IMR-90 (cell line): Measurements from ENCODE around the gene GCK. TPM values are rescaled to one million over a fixed set of nuclear protein-coding genes. Genes with fewer than 3 reads are reported as not detected.

ENCODE experiments used
- ATAC-seq: fragments of 200-7000 bp; cut with Tn5 transposase; 2 replicates; pipeline ENCODE4 v1.9.1; 2020; ENCODE audit warnings: low read depth, mild to moderate bottlenecking, moderate library complexity
- BruUV-seq: library from RNA; stranded (reverse); fragments of 400-500 nt; replicated peaks from 2 replicates; lab custom pipeline; 2021; lab: Mats Ljungman, UMichigan
- CTCF ChIA-PET: fragments of 300-600 bp; formaldehyde crosslinking; extraction: SDS; loops from one replicate; lab custom pipeline; 2021; ENCODE audit warnings: antibody characterized with exemption; lab: Yijun Ruan, JAX
- POLR2A ChIA-PET: fragments of 300-600 bp; sonication (Branson Sonifier 250); formaldehyde crosslinking; loops from one replicate; lab custom pipeline; 2022; ENCODE audit warnings: antibody characterized with exemption; ENCODE audit not compliant: unreplicated experiment; lab: Charles Lee
- DNase-seq: peaks from one replicate; pipeline ENCODE4 v3.0.0; 2013
- H2AFZ ChIP-seq: replicated peaks from 2 replicates; pipeline ENCODE3; 2013; ENCODE audit warnings: low read length, mild to moderate bottlenecking; ENCODE audit not compliant: poor library complexity
- H2AK5ac ChIP-seq: 2 replicates; pipeline ENCODE4 v1.6.1; 2013; ENCODE audit warnings: low read depth, low read length, inconsistent platforms
- H2AK9ac ChIP-seq: replicated peaks from 2 replicates; pipeline ENCODE3; 2013; ENCODE audit warnings: mild to moderate bottlenecking, low read depth, low read length, moderate library complexity; ENCODE audit not compliant: poor library complexity
- H2BK120ac ChIP-seq: 2 replicates; pipeline ENCODE4 v1.6.1; 2013; ENCODE audit warnings: low read depth, low read length, inconsistent platforms
- H2BK15ac ChIP-seq: 3 replicates; pipeline ENCODE4 v1.6.1; 2013; ENCODE audit warnings: low read depth, low read length, inconsistent platforms
- H2BK20ac ChIP-seq: 2 replicates; pipeline ENCODE4 v1.6.1; 2013; ENCODE audit warnings: low read depth, mild to moderate bottlenecking, inconsistent platforms, low read length, moderate library complexity
- H2BK5ac ChIP-seq: 2 replicates; pipeline ENCODE4 v1.6.1; 2013; ENCODE audit warnings: mild to moderate bottlenecking, low read depth, low read length, inconsistent platforms; ENCODE audit not compliant: poor library complexity, severe bottlenecking
- H3K14ac ChIP-seq: replicated peaks from 2 replicates; pipeline ENCODE4 v1.6.1; 2013; ENCODE audit warnings: low read depth, low read length, inconsistent platforms
- H3K18ac ChIP-seq: 2 replicates; pipeline ENCODE4 v1.6.1; 2013; ENCODE audit warnings: low read depth, low read length, control low read depth
- H3K23ac ChIP-seq: 2 replicates; pipeline ENCODE4 v1.6.1; 2013; ENCODE audit warnings: low read depth, low read length, inconsistent platforms
- H3K27ac ChIP-seq: 2 replicates; pipeline ENCODE4 v1.5.1; 2013; ENCODE audit warnings: mild to moderate bottlenecking, control low read depth, low read length; ENCODE audit not compliant: insufficient read depth
- H3K27me3 ChIP-seq: 2 replicates; pipeline ENCODE4 v1.6.1; 2013; ENCODE audit warnings: low read length; ENCODE audit not compliant: control insufficient read depth, insufficient read depth
- H3K36me3 ChIP-seq: 2 replicates; pipeline ENCODE4 v1.6.1; 2013; ENCODE audit warnings: low read length, mixed read lengths; ENCODE audit not compliant: control insufficient read depth, insufficient read depth
- H3K4ac ChIP-seq: 2 replicates; pipeline ENCODE4 v1.6.1; 2013; ENCODE audit warnings: low read depth, low read length, inconsistent platforms
- H3K4me1 ChIP-seq: 2 replicates; pipeline ENCODE4 v1.6.1; 2013; ENCODE audit warnings: low read length, mixed read lengths; ENCODE audit not compliant: control insufficient read depth, insufficient read depth
- H3K4me2 ChIP-seq: 2 replicates; pipeline ENCODE4 v1.6.1; 2013; ENCODE audit warnings: low read depth, mild to moderate bottlenecking, control low read depth, low read length, moderate library complexity
- H3K4me3 ChIP-seq: 2 replicates; pipeline ENCODE4 v1.5.1; 2013; ENCODE audit warnings: low read depth, mild to moderate bottlenecking, control low read depth, low read length, moderate library complexity; ENCODE audit not compliant: insufficient read depth
- H3K56ac ChIP-seq: 2 replicates; pipeline ENCODE4 v1.6.1; 2013; ENCODE audit warnings: low read length, inconsistent platforms; ENCODE audit not compliant: insufficient read depth; ENCODE audit errors: extremely low read depth
- H3K79me1 ChIP-seq, 2 experiments: 2 replicates each; pipeline ENCODE4 v1.6.1; 2013; ENCODE audit warnings: low read length in 2 of 2, inconsistent platforms in 1 of 2, low read depth in 1 of 2
- H3K9ac ChIP-seq: 2 replicates; pipeline ENCODE4 v1.6.1; 2013; ENCODE audit warnings: low read depth, low read length, control low read depth
- H3K9me1 ChIP-seq: 2 replicates; pipeline ENCODE4 v1.6.1; 2013; ENCODE audit warnings: low read length, inconsistent platforms; ENCODE audit not compliant: insufficient read depth
- H3K9me3 ChIP-seq: 2 replicates; pipeline ENCODE4 v1.6.1; 2013; ENCODE audit warnings: low read length; ENCODE audit not compliant: control insufficient read depth, insufficient read depth
- H4K20me1 ChIP-seq: 2 replicates; pipeline ENCODE4 v1.6.1; 2013; ENCODE audit warnings: low read length, inconsistent platforms; ENCODE audit not compliant: insufficient read depth
- H4K5ac ChIP-seq: 2 replicates; pipeline ENCODE4 v1.6.1; 2013; ENCODE audit warnings: mild to moderate bottlenecking, low read depth, low read length, control low read depth
- H4K8ac ChIP-seq, 2 experiments: 2 replicates each; pipeline ENCODE4 v1.6.1; 2013; ENCODE audit warnings: low read depth in 2 of 2, low read length in 2 of 2, control low read depth in 1 of 2, inconsistent platforms in 1 of 2
- H4K91ac ChIP-seq: 2 replicates; pipeline ENCODE4 v1.6.1; 2013; ENCODE audit warnings: low read depth, low read length, inconsistent platforms; ENCODE audit not compliant: insufficient read depth
- BHLHE40 ChIP-seq: fragments of 150-350 bp; IDR thresholded peaks from 2 replicates; pipeline ENCODE4 v1.6.1; 2016; ENCODE audit warnings: mild to moderate bottlenecking, low read depth, low read length
- CHD1 ChIP-seq: IDR thresholded peaks from 2 replicates; pipeline ENCODE4 v1.6.1; 2012; ENCODE audit warnings: low read depth, low read length, improper control_type of control experiment
- USF2 ChIP-seq: fragments of 150-350 bp; IDR thresholded peaks from 2 replicates; pipeline ENCODE4 v1.6.1; 2017; ENCODE audit warnings: mild to moderate bottlenecking, antibody characterized with exemption, low read length, low read depth
- WGBS, 2 experiments: methylation state at CpG; one replicate each; pipeline versions ENCODE4 v1.1.5 to v1.1.7; 2013; ENCODE audit warnings: missing lambda C conversion rate in 2 of 2; ENCODE audit not compliant: insufficient read length in 1 of 2; ENCODE audit errors: extremely low coverage in 2 of 2; 5-methylcytosine and 5-hydroxymethylcytosine counted together
- dilution Hi-C: fragments of 300-500 bp; cut with HindIII; formaldehyde crosslinking; loops from one replicate; pipeline ENCODE4 v1.14.3; 2018; ENCODE audit warnings: low sequenced_read_pairs; ENCODE audit not compliant: unreplicated experiment
- in situ Hi-C: fragments of 300-500 bp; cut with MboI; formaldehyde crosslinking; loops from 3 replicates; pipeline ENCODE4 v1.14.3; 2019; ENCODE audit warnings: low sequenced_read_pairs, inconsistent platforms, mixed read lengths
- intact Hi-C: fragments of 100-400 bp; cut with micrococcal nuclease; formaldehyde crosslinking; loops from 2 replicates; pipeline ENCODE4 v1.10.0; 2022
- polyA plus RNA-seq, 3 experiments: library from polyadenylated mRNA; depleted of rRNA; stranded (reverse); fragments of >200 nt; gene quantifications; 2 replicates each; pipeline ENCODE4 v1.2.3, GENCODE V29; 2012; ENCODE audit warnings: low replicate concordance in 1 of 3
- total RNA-seq: library from RNA; depleted of rRNA; stranded (reverse); fragments of >200 nt; gene quantifications from 2 replicates; pipeline ENCODE4 v1.2.3, GENCODE V29; 2012
- TF ChIP-seq, protein P1 (sequence below): conservative IDR thresholded peaks from 2 replicates; pipeline ENCODE4 v1.5.1; 2012; ENCODE audit warnings: mild to moderate bottlenecking, low read depth, low read length, improper control_type of control experiment

Gene GCK
- total and polyA plus RNA-seq, 2 of the 4 experiments (the other 2 are of a cell fraction) = 0.14 to 0.18 TPM

GRCh38 chr7:44145479-44145968, 43.7 kb downstream of the GCK start:
- peak overlapping the region; percentile 92 for H2AFZ ChIP-seq
- in situ Hi-C loops = no loop called here
- no peak; the same call in none of the 2 replicates for ATAC-seq
- H2AK5ac ChIP-seq = no peak overlapping the region; the same call in 1 of the 2 replicates
- peak overlapping the region; percentile 95 for H3K4me2 ChIP-seq
- no peak overlapping the region for H2BK15ac ChIP-seq
- no peaks in the 10 kb centered on the region for H3K79me1 ChIP-seq
- H3K9ac ChIP-seq = no peak overlapping the region; the same call in 1 of the 2 replicates
- 40% methylated on average over 3 of the region's 53 CpGs; no CpG with 5 or more reads in 1 of the 2 experiments for WGBS, 2 experiments
- no peak overlapping the region for H3K27ac ChIP-seq
- no peaks in the 10 kb centered on the region for H3K36me3 ChIP-seq
- POLR2A ChIA-PET = no interaction called here
- no peaks in the 10 kb centered on the region for H4K20me1 ChIP-seq
- H2BK120ac ChIP-seq = no peak overlapping the region
- H2AK9ac ChIP-seq = peak overlapping the region; percentile 74
- no peak overlapping the region for H3K23ac ChIP-seq
- H2BK20ac ChIP-seq = no peak overlapping the region
- no peak overlapping the region for H4K91ac ChIP-seq
- TF ChIP-seq BHLHE40 = no peak
- no peak for TF ChIP-seq USF2
- no peak for TF ChIP-seq CHD1
- TF ChIP-seq, protein P1, sequence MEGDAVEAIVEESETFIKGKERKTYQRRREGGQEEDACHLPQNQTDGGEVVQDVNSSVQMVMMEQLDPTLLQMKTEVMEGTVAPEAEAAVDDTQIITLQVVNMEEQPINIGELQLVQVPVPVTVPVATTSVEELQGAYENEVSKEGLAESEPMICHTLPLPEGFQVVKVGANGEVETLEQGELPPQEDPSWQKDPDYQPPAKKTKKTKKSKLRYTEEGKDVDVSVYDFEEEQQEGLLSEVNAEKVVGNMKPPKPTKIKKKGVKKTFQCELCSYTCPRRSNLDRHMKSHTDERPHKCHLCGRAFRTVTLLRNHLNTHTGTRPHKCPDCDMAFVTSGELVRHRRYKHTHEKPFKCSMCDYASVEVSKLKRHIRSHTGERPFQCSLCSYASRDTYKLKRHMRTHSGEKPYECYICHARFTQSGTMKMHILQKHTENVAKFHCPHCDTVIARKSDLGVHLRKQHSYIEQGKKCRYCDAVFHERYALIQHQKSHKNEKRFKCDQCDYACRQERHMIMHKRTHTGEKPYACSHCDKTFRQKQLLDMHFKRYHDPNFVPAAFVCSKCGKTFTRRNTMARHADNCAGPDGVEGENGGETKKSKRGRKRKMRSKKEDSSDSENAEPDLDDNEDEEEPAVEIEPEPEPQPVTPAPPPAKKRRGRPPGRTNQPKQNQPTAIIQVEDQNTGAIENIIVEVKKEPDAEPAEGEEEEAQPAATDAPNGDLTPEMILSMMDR = no peak
- no peaks in the 10 kb centered on the region for H3K9me3 ChIP-seq
- dilution Hi-C loops = no loop called here
- no peak overlapping the region for H3K56ac ChIP-seq
- no peak overlapping the region for H3K4ac ChIP-seq
- DNase-seq = no peak
- peaks cover 40% of the 10 kb centered on the region for H3K27me3 ChIP-seq
- CTCF ChIA-PET = no interaction called here
- no TSS peak for BruUV-seq
- peak overlapping the region in 1 of 2 experiments; percentile 60; a peak in 1 of 4 replicates for H4K8ac ChIP-seq
- no peak overlapping the region for H2BK5ac ChIP-seq
- peaks cover 3% of the 10 kb centered on the region; the same call in 1 of the 2 replicates for H3K9me1 ChIP-seq
- H3K4me1 ChIP-seq = peaks cover 9% of the 10 kb centered on the region; the same call in 1 of the 2 replicates
- H3K4me3 ChIP-seq = peak overlapping the region; percentile 43
- H4K5ac ChIP-seq = no peak overlapping the region; the same call in 1 of the 2 replicates
- no peak overlapping the region for H3K14ac ChIP-seq
- intact Hi-C loops = no loop called here
- no peak overlapping the region; the same call in 1 of the 2 replicates for H3K18ac ChIP-seq
